DMS 273 (cell line): Measurements from ENCODE around the gene TOLLIP.
"Not testable (repeated sequence)": the region's sequence is repeated elsewhere in the genome, so short reads cannot be mapped to it uniquely, and the experiment has no call there.

ENCODE experiments used
- DNase-seq: peaks from one replicate; lab custom pipeline; 2025; ENCODE audit not compliant: unreplicated experiment; lab: John Stamatoyannopoulos, UW

TOLLIP gene

GRCh38 chr11:1252371-1253102 lies 56.9 kb downstream of the TOLLIP start:
- no peak for DNase-seq

- no peak for DNase-seq
Observed at GRCh38 chr11:1251236-1251770, 58.1 kb downstream of the TOLLIP start.

- DNase-seq, result not testable (repeated sequence)
Observed at GRCh38 chr11:1250411-1250810, 59.0 kb downstream of the TOLLIP start.

GRCh38 chr11:1248951-1249350 lies 60.5 kb downstream of the TOLLIP start:
- not testable (repeated sequence) for DNase-seq

- not testable (repeated sequence) for DNase-seq
Observed at GRCh38 chr11:1247026-1247425, 62.4 kb downstream of the TOLLIP start.

- DNase-seq, result not testable (repeated sequence)
Observed at GRCh38 chr11:1246301-1246700, 63.1 kb downstream of the TOLLIP start.

GRCh38 chr11:1245717-1246116 lies 63.7 kb downstream of the TOLLIP start:
- DNase-seq, result not testable (repeated sequence)

- not testable (repeated sequence) for DNase-seq
Observed at GRCh38 chr11:1244557-1244956, 64.9 kb downstream of the TOLLIP start.

- not testable (repeated sequence) for DNase-seq
Observed at GRCh38 chr11:1243521-1243920, 65.9 kb downstream of the TOLLIP start.

- DNase-seq, result not testable (repeated sequence)
Observed at GRCh38 chr11:1242751-1243150, 66.7 kb downstream of the TOLLIP start.

GRCh38 chr11:1242289-1242688 lies 67.1 kb downstream of the TOLLIP start:
- no peak for DNase-seq

- no peak for DNase-seq
Observed at GRCh38 chr11:1241706-1242105, 67.7 kb downstream of the TOLLIP start.

- no peak for DNase-seq
Observed at GRCh38 chr11:1240771-1241170, 68.7 kb downstream of the TOLLIP start.

- DNase-seq, result no peak
Observed at GRCh38 chr11:1239596-1240205, 69.7 kb downstream of the TOLLIP start.

GRCh38 chr11:1238767-1239595 lies 70.5 kb downstream of the TOLLIP start:
- no peak for DNase-seq

GRCh38 chr11:1237851-1238250 lies 71.6 kb downstream of the TOLLIP start:
- DNase-seq, result no peak

GRCh38 chr11:1237128-1237580 lies 72.3 kb downstream of the TOLLIP start:
- no peak for DNase-seq

GRCh38 chr11:1236316-1237127 lies 72.9 kb downstream of the TOLLIP start:
- DNase-seq, result no peak

- DNase-seq, result no peak
Observed at GRCh38 chr11:1235901-1236315, 73.5 kb downstream of the TOLLIP start.

GRCh38 chr11:1235306-1235900 lies 74.0 kb downstream of the TOLLIP start:
- DNase-seq, result peak; percentile 28
